HG02588 (cell line): ENCODE data around the gene TMEM150C.

Source experiments
- ATAC-seq: cut with Tn5 transposase; IDR thresholded peaks from one replicate; pipeline ENCODE4 v1.9.1; 2021; ENCODE audit warnings: mild to moderate bottlenecking, moderate library complexity; ENCODE audit not compliant: unreplicated experiment

The TMEM150C gene

DNA sequence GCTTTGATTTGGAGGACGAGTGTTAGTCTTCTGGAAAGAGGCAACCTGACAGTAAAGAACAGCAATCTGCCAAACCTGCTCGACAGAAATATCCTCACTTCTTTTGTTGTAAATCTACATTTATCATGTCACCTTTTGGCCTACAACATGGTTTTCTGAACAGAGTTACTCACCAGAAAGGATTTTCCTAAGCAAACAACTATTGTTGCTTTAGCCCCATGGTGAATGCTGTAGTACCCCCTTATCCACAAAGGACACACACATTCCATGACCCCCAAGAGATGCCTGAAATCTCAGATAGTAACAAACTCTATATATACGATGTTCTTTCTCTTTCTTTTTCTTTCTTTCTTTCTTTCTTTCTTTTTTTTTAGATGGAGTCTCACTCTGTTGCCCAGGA, 42.7 kb downstream of the TMEM150C start:
- no peak for ATAC-seq

DNA sequence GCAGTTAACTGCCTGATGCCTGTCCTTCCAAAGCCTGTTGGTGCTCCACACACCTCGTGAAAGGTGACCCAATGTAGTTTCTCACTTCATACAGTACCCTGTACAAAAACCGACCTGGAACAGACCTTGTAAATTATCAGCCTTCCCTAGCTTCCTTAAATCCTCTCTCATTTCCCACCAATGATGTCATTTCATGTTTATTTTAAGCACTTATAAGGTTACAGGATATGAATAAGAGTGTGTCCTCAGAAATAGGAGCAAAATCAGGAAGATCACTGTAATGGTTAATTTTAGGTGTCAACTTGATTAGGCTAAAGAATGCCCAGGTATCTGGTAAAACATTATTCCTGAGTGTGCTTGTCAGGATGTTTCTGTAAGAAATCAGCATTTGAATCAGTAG, 44.7 kb downstream of the TMEM150C start:
- ATAC-seq = no peak

DNA sequence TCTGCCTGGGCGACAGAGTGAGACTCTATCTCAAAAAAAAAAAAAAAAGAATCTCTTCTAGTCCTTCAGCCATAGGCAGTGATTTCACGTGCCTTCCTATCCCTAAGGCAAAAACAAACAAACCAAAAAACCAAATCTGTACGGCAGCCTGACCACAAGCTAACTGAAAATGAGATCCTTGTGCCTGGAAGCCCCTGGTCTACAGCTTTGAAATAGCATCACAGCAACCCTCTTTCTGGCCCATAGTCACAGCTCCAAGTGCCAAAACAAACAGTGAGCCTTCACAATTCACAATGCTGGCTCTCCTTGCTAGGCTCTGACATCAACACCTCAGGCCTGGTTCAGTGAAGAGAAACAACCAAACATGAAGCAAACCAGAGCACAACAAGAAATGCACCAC, 46.1 kb downstream of the TMEM150C start:
- no peak for ATAC-seq

DNA sequence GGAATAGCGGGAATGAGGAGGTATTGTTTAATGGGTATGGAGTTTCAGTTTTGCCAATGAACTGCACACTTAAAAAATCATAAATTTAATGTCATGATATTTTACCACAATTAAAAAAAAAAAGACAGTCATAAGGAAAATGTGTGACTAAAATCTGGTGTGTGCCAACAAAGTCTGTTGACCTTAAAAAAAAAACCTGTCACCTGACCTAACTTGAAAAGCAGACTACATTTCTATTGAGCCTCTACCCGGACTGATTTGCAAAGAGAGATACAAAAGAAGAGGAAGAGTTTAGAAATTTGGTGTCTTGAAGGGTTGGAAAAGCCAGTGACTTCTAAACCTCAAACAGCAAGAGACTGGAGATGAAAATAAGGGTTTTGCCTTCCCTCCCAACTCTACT, 48.4 kb downstream of the TMEM150C start:
- ATAC-seq = no peak

DNA sequence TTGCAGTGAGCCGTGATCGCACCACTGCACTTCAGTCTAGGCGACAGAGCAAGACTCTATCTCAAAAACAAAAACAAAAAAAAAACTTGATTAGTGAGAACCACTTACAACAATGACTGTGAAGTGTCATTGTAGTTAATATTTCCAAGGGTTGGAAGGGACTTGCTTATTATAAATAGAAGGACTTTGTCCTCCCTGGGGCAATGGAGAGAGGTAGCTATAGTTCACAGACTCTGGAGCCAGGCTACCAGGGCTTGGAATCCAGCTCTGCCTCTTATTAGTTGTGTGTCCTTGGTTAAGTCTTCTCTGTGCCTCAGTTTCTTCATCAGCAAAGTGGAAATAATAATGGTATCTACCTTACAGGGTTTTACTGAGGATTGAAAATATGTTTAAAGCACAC, 51.6 kb downstream of the TMEM150C start:
- no peak for ATAC-seq

DNA sequence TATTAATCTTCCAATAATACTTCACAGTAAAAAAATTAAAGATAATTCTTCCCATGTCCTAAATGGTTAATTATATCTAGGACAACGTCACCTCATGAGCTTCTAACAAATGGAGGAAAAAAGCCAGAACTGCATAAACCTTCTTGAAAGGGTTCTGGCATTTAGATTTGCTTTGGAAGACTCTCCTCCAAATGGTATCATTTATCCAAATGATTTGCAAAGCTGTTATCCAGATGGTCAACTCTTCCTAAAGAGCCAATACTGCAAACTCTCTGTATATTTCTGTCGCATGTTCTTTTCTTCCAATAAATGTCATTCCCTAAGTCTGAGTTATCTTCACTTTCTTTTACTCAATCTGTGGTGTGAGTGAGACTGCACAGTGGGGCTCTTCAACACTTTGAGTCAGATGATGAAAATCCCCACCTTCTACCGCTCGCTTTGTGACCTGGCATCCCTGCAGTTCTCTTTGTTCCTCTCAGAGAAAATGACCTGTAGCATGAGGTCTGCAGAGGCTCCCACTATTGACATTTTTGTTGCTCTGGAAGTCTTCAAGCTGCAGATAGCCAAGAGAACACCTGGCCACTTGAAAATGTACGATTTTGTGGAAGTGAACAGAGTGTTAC, 52.9 kb downstream of the TMEM150C start:
- ATAC-seq = no peak

DNA sequence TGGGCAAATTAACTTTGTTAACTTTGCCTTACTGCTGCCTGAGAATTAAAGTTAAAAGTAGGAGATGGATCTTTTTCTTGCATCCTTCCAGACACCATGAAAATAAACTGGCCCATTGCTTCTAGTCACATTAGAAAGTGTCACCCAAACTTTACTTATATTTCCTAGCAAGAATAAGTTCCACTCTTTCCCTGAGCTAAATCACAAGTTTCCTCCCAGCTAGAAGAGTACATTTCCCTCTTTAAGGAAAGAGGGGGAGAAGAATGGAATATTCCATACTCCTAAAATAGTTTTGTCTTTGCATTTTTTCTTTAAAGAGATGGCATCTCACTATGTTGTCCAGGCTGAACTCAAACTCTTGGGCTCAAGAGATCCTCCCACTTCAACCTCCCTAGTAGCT, 53.8 kb downstream of the TMEM150C start:
- ATAC-seq = no peak

DNA sequence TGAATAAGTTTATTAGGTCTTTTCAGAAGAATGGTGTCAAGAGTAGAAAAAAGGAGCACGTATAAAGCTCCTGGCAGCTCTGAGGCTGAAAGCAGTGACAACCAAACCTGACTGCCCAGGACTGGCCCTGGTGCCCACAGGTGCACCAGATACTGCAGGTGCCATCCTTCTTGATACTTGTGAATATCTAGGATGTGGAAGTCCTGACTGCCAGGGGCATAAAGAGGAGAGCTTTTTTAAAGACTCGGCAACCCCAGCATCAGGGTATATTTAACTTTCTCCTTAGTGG, 60.7 kb downstream of the TMEM150C start:
- no peak for ATAC-seq

DNA sequence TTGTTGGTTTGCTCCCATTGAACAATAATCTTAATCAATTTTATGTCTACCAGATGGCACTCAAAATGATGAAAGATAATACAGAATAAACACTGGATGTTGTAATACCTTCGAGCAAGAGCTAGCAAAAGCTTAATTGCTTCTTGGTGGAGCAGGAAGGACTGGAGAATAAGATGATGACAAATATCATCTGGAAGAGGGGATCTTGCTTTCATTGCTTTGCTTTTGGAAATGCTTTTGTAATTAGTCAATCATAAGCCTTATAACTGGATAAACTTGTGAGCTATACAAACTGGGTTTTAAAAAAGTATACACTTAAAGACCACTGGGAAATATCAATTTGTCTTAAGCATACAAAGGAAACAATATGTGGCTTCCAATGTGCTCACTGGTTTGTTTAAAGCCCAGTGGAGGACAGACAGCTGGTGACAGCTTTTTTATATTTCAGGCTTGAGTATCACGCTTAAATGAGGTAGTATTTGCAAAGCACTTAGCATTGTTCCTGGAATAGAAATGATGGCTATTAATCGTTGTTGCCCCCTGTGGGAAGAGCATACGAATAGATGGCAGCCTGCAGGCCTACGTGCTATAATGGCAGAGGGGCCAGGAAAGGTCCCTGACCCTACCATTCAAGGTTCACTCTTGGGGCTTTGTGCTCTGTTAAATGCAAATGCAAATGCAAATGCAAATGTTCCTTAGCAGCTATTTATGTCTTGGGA, 61.2 kb downstream of the TMEM150C start:
- no peak for ATAC-seq

DNA sequence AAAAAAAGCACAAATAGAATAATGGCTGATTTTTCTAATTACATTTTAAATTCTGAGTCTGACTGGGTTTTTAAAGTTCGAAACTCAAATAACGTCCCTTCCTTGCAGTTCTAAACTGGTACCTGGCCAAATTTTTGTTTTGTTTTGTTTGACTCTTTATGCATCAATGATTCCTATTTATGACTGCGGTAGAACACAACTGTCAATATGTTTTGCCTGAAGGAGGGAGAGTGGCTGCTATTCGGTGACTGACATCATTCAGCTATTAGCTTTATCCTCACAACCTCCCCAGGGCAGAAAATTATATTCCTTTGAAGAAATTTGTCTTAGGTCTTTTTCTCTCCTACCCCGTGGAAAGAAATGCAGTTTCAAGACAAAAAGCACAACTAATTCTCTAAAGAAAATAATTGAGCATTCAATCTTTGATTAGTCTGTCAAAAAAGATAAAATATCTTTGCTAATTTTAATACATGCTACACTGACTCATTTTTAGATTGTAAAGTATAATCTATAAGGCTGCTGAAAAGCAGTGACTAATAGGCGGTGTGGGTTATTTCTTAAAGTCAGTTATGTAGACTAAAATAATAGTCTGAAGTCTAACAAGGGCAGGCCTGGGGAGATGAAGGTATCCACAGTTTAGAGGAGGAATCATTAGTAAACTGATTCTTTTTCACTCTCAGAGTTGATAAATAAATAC, 61.9 kb downstream of the TMEM150C start:
- no peak for ATAC-seq

DNA sequence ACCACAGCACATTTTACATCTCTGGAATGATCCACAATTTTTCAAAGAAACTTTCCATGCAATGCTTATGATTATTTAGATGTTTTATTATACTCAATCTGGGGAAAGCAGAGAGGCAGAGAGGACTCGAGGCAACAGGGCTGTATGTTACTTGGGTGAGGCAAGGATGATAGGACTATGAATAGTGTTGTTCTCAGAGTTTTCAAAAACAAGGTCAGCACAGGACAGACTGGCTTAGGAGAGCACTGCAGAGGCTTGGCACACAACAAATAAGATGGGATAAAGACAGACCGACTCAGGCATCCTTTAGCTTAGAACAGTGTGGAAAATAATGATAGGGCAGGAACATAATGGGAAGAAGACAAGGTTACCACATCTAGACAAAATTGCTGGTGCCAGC, 65.4 kb downstream of the TMEM150C start:
- no peak for ATAC-seq

DNA sequence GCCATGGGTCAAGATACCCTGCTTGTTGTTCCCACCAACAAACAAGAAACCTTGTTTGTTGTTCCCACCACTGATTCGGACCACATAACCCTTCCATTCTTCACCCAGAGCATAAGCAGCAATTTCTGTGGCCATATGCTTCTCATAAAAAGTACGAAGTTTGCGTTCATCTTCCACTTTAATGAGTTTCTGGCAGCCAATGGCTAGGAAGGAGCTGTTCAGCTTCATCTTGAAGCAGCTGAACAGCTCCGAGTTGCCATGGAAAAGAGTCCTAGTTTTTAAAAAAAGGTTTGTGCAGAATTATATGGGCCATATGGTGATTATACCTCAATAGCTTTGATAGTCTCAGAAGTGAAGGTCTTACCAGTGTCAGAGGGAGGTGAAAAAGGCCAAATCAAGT, 66.1 kb downstream of the TMEM150C start:
- no peak for ATAC-seq

DNA sequence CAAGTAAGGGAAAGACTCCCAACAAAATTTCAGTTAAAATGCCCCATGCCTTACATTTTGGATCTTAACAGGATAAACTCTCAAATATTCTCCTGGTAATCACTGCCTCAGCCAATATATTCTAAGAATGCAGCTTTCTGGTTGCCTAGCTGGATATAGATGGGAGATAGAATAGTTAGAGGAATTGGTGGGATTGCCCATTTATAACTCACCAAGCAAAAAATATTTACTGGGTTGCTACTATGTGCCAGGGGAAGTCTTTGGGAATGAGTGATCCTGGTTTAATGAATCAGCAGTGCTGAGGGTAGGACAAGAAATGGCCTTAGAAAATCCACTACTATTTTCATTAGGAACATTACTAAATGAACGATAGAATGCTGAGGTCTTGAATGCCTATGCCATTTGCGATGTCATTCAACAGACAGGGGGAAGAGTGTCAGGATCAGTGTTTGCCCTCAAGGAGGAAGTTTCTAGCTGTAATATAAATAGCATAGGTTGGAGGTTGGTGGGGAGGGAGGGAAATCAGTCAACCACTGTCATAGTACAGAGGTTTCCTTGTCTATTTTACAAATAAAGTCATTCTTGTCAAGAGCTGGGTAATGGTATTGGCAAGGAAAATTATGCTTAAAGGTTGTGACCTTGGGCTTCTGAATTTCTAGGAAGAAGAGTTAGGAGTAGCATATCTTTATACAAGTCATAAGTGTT, 67.9 kb downstream of the TMEM150C start:
- no peak for ATAC-seq

DNA sequence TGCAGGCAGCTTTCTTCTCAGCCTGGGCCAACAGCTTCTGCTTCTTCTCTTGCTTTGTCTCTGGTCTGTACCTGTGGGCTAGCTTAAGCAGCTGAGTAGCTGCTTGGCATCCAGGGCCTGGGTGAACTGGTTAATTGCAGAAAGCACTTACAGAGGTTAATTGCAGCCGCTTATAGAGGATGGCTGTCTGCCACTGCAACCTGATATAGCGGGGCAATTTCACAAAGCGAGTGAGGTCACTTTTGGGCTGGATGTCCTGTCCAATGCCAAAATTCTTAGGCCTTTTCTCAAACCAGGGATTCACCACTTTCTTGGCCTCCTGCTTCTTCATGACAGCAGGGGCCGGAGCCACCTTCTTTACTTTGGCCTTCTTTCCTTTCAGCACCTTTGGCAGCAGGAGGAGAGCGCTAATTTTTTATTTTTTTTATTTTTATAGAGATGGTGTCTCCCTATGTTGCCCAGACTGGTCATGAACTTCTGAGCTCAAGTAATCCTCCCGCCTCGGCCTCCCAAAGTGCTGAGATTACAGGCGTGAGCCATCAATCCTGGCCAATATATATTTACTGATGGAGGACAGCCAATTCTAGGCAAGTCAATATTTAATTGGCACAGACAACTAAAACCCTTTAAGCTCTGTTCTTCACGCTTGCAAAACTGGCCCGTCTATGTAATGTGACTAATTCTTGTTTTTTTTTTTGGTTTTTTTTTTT, 70.4 kb downstream of the TMEM150C start:
- ATAC-seq = no peak

DNA sequence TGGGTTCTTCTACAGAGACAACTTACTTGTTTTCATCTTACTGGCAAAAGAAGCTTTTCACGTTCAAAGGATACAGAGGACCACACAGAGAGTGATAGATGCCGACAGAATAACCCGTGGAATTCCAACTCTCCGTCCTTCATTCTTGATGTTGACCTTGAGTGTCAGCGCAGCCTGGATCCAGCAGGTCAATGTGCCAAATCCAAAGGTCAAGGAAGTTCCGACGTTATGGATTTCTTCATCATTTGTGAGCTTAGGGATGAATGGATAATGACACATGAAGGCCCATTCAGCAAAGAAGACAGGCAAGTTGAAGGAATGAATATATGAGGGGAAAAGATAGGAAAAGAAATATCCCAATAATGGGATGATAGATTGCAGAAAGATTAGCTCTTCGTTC, 71.8 kb downstream of the TMEM150C start:
- ATAC-seq = no peak

DNA sequence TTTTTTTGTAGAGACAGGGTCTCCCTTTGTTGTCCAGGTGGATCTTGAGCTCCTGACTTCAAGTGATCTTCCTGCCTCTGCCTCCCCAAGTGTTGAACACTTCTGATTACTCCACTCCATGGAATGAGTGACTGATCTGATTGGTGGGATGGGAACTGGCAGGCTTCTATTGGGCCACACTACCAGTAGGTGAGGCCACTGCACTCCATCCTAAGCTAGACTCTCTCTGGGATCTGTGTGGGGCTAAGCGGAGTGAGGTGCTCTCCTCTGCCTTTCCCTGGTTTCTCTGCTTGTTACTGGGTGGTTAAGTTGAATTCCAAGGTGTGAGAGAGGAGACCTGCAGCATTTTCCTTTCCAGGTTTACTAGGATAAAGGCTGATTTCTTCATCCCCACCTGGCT, 72.7 kb downstream of the TMEM150C start:
- ATAC-seq = no peak

DNA sequence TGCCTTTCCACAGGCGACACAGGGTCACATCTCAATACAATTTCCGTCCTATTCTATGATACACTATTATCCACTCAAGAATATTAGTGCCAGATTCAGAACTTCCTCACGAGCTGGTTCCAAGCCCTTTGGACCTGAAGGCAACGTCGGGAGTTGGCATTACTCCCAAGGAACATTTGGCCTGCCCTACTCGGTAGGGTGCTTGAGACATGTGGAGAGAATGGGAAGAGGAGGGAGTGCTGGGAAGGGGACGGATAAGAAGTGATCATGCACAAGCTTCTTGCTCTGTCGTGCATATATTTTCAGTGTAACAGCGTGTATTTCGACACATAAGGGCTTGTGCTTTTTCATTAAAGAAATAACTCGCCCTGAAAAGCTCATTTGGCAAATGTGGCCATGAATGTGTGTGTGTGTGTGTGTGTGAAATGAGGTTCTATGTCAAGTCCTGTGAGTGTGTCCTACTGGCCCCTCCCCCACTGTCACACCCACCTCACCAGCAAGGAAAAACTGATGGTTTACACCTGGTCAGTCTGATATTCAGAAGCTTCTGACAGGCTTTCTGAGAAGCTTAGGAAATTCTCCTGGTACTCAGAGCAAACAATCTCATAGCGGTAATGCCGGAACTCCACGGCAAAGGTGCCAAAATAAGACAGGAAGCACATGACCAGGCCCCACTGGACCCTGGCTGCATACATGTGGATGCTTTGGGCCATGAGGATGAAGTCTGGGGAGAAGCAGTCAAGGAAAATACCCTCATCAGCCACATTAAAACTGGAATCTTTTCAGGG, 76.6 kb downstream of the TMEM150C start:
- no peak for ATAC-seq

DNA sequence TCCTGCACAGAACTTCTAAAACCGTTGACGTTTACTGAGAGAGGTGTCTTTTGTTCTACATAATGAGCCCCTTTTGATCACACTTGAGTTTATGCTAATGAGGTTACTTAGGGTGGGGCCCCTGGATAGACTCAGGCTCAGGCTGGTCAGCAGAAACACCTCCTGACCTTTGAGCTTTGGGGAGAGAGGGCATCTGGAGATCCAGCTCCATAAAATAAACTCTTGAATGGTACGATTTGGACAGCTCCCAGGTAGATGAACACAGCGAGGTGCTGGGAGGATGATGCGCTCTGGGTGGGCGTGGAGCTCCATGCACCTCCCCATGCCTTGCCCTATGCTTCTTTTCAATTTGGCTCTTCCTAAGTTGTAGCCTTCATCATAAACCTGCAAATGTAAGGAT, 79.4 kb downstream of the TMEM150C start:
- ATAC-seq = no peak

DNA sequence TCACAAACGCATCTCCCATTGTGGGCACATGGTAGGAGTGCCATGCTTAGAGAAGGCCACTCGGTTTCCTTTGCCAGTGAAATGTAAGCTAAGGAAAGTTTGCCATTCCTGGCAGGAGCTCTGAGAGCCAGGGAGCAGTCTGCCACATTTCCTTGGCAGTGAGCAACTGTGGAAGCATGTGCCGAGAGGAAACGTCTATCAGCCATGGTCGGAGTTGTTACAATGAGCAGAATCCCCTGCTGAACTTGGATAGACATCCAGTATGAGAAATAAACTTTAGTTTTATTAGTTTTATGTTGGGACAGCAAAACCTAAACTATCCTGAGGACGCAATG, 80.3 kb downstream of the TMEM150C start:
- no peak for ATAC-seq

DNA sequence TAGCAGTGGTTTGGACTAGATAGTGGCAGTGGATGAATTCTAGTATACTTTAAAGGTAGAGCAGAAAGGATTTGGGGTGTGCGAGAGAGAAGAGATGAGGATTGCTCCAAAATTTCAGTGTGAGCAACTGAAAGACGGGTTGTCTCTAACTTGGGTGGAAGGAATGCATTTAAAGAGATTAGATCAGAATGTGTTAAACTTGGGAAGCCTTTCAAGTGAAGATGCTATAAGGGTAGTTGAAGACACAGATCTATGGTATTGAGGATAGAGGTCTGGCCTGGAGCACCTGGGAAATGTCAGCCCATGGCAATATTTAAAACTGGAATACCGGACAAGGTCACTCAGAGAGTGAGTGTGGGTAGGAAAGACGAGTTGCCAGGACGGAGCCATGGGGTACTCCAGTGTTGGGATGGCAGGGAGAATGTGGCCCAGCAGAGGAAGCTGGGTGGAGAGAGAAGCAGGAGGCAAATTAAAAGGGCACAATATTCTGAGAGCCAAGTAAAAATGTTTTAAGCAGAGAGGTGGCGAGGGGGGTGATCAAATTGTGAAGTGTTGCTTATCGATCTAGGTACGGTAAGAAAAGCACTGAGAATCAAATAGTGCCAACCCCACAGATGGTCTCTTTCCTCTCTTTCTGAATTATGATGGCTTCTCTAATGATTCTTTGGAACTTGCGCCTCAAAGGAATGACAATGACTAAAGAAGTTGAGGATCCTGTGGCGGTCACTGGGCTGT, 80.8 kb downstream of the TMEM150C start:
- no peak for ATAC-seq
